ENCODE results near the gene NEU2. TPM values are rescaled to one million over a fixed set of nuclear protein-coding genes. Genes with fewer than 3 reads are reported as not detected.
A peak's percentile ranks its signal among the peaks of the same experiment; 100 is the strongest.

NEU2 gene
- total and polyA plus RNA-seq, 2 of the 13 experiments (the other 11 are each of a cell fraction or from before 2014, with no cell fraction given): not detected

DNA sequence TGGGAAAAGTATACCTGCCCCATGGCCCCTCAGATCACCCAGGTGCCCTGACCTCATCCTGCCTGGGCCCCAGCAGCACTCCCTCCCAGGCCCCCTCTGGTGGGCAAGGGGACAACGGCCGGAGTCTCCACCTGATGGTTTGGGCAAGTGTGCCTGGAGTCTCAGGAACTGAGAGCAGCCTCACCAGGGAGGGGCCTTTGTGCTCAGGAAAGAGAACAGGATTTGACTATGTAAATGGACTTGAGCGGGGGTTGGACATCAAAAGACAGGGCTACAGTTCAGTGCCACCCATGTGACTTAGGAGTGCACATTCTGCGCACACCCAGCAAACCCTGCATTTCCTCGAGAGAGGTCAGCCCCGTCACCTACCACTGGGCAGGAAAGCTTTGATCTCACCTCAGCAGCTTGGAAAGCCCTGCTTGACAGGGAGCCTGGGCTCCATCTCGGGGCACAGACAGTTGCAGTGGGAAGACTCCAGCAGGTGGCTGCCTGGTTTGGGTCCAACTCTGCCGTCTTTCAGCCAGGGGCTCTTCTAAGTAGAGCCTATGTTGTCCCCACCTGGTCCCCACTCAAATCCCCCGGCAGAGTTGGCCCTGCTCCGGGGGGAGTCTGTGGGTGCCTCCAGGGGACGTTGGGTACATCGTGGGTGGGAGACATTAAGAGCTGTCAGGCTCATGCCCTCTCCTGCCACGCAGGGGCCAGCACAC, 30.9 kb downstream of the NEU2 start (continued):
- TF ChIP-seq, protein P1, sequence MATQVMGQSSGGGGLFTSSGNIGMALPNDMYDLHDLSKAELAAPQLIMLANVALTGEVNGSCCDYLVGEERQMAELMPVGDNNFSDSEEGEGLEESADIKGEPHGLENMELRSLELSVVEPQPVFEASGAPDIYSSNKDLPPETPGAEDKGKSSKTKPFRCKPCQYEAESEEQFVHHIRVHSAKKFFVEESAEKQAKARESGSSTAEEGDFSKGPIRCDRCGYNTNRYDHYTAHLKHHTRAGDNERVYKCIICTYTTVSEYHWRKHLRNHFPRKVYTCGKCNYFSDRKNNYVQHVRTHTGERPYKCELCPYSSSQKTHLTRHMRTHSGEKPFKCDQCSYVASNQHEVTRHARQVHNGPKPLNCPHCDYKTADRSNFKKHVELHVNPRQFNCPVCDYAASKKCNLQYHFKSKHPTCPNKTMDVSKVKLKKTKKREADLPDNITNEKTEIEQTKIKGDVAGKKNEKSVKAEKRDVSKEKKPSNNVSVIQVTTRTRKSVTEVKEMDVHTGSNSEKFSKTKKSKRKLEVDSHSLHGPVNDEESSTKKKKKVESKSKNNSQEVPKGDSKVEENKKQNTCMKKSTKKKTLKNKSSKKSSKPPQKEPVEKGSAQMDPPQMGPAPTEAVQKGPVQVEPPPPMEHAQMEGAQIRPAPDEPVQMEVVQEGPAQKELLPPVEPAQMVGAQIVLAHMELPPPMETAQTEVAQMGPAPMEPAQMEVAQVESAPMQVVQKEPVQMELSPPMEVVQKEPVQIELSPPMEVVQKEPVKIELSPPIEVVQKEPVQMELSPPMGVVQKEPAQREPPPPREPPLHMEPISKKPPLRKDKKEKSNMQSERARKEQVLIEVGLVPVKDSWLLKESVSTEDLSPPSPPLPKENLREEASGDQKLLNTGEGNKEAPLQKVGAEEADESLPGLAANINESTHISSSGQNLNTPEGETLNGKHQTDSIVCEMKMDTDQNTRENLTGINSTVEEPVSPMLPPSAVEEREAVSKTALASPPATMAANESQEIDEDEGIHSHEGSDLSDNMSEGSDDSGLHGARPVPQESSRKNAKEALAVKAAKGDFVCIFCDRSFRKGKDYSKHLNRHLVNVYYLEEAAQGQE (IDR thresholded peaks at IDR 0.05; ENCODE audit: borderline replicate concordance in 1 of 2, low read depth in 1 of 2, low read length in 2 of 2): peak in 1 of 2 experiments; percentile 46; a peak in 1 of 4 replicates
- peak; percentile 92 for TF ChIP-seq ZNF605 (CRISPR knock-in tag; IDR thresholded peaks at IDR 0.05)
- TF ChIP-seq, protein P2, sequence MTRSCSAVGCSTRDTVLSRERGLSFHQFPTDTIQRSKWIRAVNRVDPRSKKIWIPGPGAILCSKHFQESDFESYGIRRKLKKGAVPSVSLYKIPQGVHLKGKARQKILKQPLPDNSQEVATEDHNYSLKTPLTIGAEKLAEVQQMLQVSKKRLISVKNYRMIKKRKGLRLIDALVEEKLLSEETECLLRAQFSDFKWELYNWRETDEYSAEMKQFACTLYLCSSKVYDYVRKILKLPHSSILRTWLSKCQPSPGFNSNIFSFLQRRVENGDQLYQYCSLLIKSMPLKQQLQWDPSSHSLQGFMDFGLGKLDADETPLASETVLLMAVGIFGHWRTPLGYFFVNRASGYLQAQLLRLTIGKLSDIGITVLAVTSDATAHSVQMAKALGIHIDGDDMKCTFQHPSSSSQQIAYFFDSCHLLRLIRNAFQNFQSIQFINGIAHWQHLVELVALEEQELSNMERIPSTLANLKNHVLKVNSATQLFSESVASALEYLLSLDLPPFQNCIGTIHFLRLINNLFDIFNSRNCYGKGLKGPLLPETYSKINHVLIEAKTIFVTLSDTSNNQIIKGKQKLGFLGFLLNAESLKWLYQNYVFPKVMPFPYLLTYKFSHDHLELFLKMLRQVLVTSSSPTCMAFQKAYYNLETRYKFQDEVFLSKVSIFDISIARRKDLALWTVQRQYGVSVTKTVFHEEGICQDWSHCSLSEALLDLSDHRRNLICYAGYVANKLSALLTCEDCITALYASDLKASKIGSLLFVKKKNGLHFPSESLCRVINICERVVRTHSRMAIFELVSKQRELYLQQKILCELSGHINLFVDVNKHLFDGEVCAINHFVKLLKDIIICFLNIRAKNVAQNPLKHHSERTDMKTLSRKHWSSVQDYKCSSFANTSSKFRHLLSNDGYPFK (CRISPR knock-in tag; IDR thresholded peaks at IDR 0.05; ENCODE audit: borderline replicate concordance): no peak
- TF ChIP-seq STAT5B (CRISPR knock-in tag; IDR thresholded peaks at IDR 0.05): 0 out of 2 replicates have a peak, but pooled peaks have one; percentile 67
- TF ChIP-seq ZNF274 (CRISPR knock-in tag; IDR thresholded peaks at IDR 0.05): no peak
- TF ChIP-seq ZNF431 (CRISPR knock-in tag; IDR thresholded peaks at IDR 0.05; ENCODE audit: borderline replicate concordance, low read depth): peak; percentile 95
- TF ChIP-seq, protein P3, sequence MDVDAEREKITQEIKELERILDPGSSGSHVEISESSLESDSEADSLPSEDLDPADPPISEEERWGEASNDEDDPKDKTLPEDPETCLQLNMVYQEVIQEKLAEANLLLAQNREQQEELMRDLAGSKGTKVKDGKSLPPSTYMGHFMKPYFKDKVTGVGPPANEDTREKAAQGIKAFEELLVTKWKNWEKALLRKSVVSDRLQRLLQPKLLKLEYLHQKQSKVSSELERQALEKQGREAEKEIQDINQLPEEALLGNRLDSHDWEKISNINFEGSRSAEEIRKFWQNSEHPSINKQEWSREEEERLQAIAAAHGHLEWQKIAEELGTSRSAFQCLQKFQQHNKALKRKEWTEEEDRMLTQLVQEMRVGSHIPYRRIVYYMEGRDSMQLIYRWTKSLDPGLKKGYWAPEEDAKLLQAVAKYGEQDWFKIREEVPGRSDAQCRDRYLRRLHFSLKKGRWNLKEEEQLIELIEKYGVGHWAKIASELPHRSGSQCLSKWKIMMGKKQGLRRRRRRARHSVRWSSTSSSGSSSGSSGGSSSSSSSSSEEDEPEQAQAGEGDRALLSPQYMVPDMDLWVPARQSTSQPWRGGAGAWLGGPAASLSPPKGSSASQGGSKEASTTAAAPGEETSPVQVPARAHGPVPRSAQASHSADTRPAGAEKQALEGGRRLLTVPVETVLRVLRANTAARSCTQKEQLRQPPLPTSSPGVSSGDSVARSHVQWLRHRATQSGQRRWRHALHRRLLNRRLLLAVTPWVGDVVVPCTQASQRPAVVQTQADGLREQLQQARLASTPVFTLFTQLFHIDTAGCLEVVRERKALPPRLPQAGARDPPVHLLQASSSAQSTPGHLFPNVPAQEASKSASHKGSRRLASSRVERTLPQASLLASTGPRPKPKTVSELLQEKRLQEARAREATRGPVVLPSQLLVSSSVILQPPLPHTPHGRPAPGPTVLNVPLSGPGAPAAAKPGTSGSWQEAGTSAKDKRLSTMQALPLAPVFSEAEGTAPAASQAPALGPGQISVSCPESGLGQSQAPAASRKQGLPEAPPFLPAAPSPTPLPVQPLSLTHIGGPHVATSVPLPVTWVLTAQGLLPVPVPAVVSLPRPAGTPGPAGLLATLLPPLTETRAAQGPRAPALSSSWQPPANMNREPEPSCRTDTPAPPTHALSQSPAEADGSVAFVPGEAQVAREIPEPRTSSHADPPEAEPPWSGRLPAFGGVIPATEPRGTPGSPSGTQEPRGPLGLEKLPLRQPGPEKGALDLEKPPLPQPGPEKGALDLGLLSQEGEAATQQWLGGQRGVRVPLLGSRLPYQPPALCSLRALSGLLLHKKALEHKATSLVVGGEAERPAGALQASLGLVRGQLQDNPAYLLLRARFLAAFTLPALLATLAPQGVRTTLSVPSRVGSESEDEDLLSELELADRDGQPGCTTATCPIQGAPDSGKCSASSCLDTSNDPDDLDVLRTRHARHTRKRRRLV (CRISPR knock-in tag; IDR thresholded peaks at IDR 0.05): peak; percentile 98
- TF ChIP-seq, protein P4, sequence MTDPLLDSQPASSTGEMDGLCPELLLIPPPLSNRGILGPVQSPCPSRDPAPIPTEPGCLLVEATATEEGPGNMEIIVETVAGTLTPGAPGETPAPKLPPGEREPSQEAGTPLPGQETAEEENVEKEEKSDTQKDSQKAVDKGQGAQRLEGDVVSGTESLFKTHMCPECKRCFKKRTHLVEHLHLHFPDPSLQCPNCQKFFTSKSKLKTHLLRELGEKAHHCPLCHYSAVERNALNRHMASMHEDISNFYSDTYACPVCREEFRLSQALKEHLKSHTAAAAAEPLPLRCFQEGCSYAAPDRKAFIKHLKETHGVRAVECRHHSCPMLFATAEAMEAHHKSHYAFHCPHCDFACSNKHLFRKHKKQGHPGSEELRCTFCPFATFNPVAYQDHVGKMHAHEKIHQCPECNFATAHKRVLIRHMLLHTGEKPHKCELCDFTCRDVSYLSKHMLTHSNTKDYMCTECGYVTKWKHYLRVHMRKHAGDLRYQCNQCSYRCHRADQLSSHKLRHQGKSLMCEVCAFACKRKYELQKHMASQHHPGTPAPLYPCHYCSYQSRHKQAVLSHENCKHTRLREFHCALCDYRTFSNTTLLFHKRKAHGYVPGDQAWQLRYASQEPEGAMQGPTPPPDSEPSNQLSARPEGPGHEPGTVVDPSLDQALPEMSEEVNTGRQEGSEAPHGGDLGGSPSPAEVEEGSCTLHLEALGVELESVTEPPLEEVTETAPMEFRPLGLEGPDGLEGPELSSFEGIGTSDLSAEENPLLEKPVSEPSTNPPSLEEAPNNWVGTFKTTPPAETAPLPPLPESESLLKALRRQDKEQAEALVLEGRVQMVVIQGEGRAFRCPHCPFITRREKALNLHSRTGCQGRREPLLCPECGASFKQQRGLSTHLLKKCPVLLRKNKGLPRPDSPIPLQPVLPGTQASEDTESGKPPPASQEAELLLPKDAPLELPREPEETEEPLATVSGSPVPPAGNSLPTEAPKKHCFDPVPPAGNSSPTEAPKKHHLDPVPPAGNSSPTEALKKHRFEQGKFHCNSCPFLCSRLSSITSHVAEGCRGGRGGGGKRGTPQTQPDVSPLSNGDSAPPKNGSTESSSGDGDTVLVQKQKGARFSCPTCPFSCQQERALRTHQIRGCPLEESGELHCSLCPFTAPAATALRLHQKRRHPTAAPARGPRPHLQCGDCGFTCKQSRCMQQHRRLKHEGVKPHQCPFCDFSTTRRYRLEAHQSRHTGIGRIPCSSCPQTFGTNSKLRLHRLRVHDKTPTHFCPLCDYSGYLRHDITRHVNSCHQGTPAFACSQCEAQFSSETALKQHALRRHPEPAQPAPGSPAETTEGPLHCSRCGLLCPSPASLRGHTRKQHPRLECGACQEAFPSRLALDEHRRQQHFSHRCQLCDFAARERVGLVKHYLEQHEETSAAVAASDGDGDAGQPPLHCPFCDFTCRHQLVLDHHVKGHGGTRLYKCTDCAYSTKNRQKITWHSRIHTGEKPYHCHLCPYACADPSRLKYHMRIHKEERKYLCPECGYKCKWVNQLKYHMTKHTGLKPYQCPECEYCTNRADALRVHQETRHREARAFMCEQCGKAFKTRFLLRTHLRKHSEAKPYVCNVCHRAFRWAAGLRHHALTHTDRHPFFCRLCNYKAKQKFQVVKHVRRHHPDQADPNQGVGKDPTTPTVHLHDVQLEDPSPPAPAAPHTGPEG (CRISPR knock-in tag; IDR thresholded peaks at IDR 0.05): no peak; the same call in 1 of the 2 replicates
- TF ChIP-seq MEIS1 (CRISPR knock-in tag; IDR thresholded peaks at IDR 0.05; ENCODE audit: borderline replicate concordance): peak; percentile 85; the same call in 1 of the 2 replicates

All from HepG2 (cell line).